GM12878 (cell line): ENCODE data around the gene EIF4EBP2. TPM values are rescaled to one million over a fixed set of nuclear protein-coding genes. Genes with fewer than 3 reads are reported as not detected.

Experiments
- ATAC-seq: fragments of 200-7000 bp; cut with Tn5 transposase; 3 replicates; pipeline ENCODE4 v1.9.1; 2020; ENCODE audit warnings: mild to moderate bottlenecking, moderate library complexity
- BruUV-seq: library from RNA; stranded (reverse); fragments of 400-500 nt; replicated peaks from 2 replicates; lab custom pipeline; 2021; lab: Mats Ljungman, UMichigan
- CTCF ChIA-PET: fragments of 300-600 bp; sonication (Branson Sonifier 250); formaldehyde crosslinking; extraction: SDS; loops from one replicate; lab custom pipeline; 2021; ENCODE audit warnings: inconsistent platforms; lab: Yijun Ruan, JAX
- POLR2A ChIA-PET: fragments of 350-600 bp; formaldehyde crosslinking; extraction: SDS; loops from one replicate; lab custom pipeline; 2021; ENCODE audit warnings: inconsistent platforms; lab: Charles Lee
- RAD21 ChIA-PET: fragments of 300-600 bp; sonication (Branson Sonifier 250); formaldehyde crosslinking; loops from one replicate; lab custom pipeline; 2023; ENCODE audit warnings: antibody characterized with exemption; ENCODE audit not compliant: unreplicated experiment; lab: Charles Lee
- SMC1A ChIA-PET: fragments of 300-600 bp; sonication (Branson Sonifier 250); formaldehyde crosslinking; loops from one replicate; lab custom pipeline; 2023; ENCODE audit not compliant: unreplicated experiment, uncharacterized antibody; lab: Charles Lee
- DNase-seq: peaks from one replicate; pipeline ENCODE4 v3.0.0-alpha.2; 2011; ENCODE audit warnings: low read depth, low spot score
- FAIRE-seq: peaks from 3 replicates; lab custom pipeline; 2011; peaks lifted over from hg19 to GRCh38; lab: Jason Lieb, UNC
- H2AFZ ChIP-seq: 2 replicates; pipeline ENCODE4 v1.6.0; 2011; ENCODE audit warnings: low read depth, low read length, control low read depth; ENCODE audit not compliant: control insufficient read depth
- H3K27ac ChIP-seq: 2 replicates; pipeline ENCODE4 v1.5.1; 2011; ENCODE audit warnings: control low read depth; ENCODE audit not compliant: control insufficient read depth, insufficient read depth
- H3K27me3 ChIP-seq, 2 experiments: replicated peaks in 1 of 2; 2 replicates each; pipeline versions ENCODE4 v1.6.0 to v1.6.1; 2011; ENCODE audit warnings: low read length in 1 of 2; ENCODE audit not compliant: control insufficient read depth in 2 of 2, insufficient read depth in 2 of 2
- H3K36me3 ChIP-seq, 2 experiments: 2 replicates each; pipeline ENCODE4 v1.5.1; 2011; ENCODE audit warnings: low read length in 1 of 2; ENCODE audit not compliant: control insufficient read depth in 2 of 2, insufficient read depth in 2 of 2
- H3K4me1 ChIP-seq: 2 replicates; pipeline ENCODE4 v1.6.1; 2011; ENCODE audit warnings: mild to moderate bottlenecking, low read length, moderate library complexity, mixed read lengths; ENCODE audit not compliant: control insufficient read depth, insufficient read depth
- H3K4me2 ChIP-seq: 2 replicates; pipeline ENCODE4 v1.6.0; 2011; ENCODE audit warnings: control low read depth; ENCODE audit not compliant: control insufficient read depth, insufficient read depth
- H3K4me3 ChIP-seq: fragments of 200-600 bp; sonication (generic); 2 replicates; pipeline ENCODE4 v1.5.1; 2016
- H3K79me2 ChIP-seq: 2 replicates; pipeline ENCODE4 v1.6.0; 2011; ENCODE audit warnings: low read length; ENCODE audit not compliant: control insufficient read depth, insufficient read depth
- H3K9ac ChIP-seq: 2 replicates; pipeline ENCODE4 v1.8.0; 2011; ENCODE audit warnings: low read length, control low read depth, mixed read lengths; ENCODE audit not compliant: control insufficient read depth, insufficient read depth
- H3K9me3 ChIP-seq: replicated peaks from 3 replicates; pipeline ENCODE4 v1.5.1; 2011; ENCODE audit warnings: mild to moderate bottlenecking, low read length; ENCODE audit not compliant: control insufficient read depth, insufficient read depth
- H4K20me1 ChIP-seq: 2 replicates; pipeline ENCODE4 v1.6.0; 2011; ENCODE audit not compliant: control insufficient read depth, insufficient read depth
- CBX5 ChIP-seq: sonication (generic); IDR thresholded peaks from 2 replicates; pipeline ENCODE4 v1.6.1; 2016; ENCODE audit warnings: low read depth, moderate library complexity, mild to moderate bottlenecking, inconsistent platforms
- HDGF ChIP-seq: fragments of 450-650 bp; IDR thresholded peaks from 2 replicates; pipeline ENCODE4 v1.6.1; 2016; ENCODE audit warnings: antibody characterized with exemption
- HSF1 ChIP-seq: fragments of 150-350 bp; IDR thresholded peaks from 2 replicates; pipeline ENCODE4 v1.6.1; 2014; ENCODE audit warnings: mild to moderate bottlenecking, low read depth, low read length
- JUNB ChIP-seq: IDR thresholded peaks from 2 replicates; pipeline ENCODE4 v1.6.1; 2016; ENCODE audit warnings: antibody characterized with exemption, mild to moderate bottlenecking
- KDM1A ChIP-seq: fragments of 200-600 bp; sonication (generic); IDR thresholded peaks from 2 replicates; pipeline ENCODE4 v1.6.1; 2016; ENCODE audit warnings: borderline replicate concordance
- MTA3 ChIP-seq: IDR thresholded peaks from 2 replicates; pipeline ENCODE4 v1.6.1; 2012; ENCODE audit warnings: low read length, inconsistent platforms, borderline replicate concordance
- PBX3 ChIP-seq: IDR thresholded peaks from 2 replicates; pipeline ENCODE4 v1.6.1; 2011; ENCODE audit warnings: mild to moderate bottlenecking, low read depth, low read length, moderate library complexity; ENCODE audit not compliant: insufficient replicate concordance
- WGBS: methylation state at CpG from one replicate; pipeline ENCODE4 v1.1.6; 2016; ENCODE audit warnings: low lambda C conversion rate; ENCODE audit not compliant: insufficient replicate concordance, insufficient coverage; ENCODE audit errors: missing lambda C conversion rate; 5-methylcytosine and 5-hydroxymethylcytosine counted together
- in situ Hi-C: fragments of 300-500 bp; cut with MboI; formaldehyde crosslinking; loops from 9 replicates; pipeline ENCODE4 v1.14.3; 2018; ENCODE audit warnings: mixed read lengths
- intact Hi-C: fragments of 100-400 bp; cut with micrococcal nuclease; formaldehyde crosslinking; loops from one replicate; pipeline ENCODE4 v1.14.2; 2022; ENCODE audit not compliant: unreplicated experiment
- polyA plus RNA-seq, 11 experiments: library from polyadenylated mRNA; depleted of rRNA in 4 of 11; unstranded in 6 of 11; stranded (reverse) in 5 of 11; fragments of >200 nt; fragmentation: Nextera tagmentation in 4 of 11; fragmentation: Illumina TruSeq in 1 of 11; extraction: Ambion mirVana in 4 of 11; extraction: Trizol in 1 of 11; gene quantifications; 1 replicate in 1 of 11; 2 replicates in 10 of 11; pipeline versions ENCODE4 v1.2.1 to v1.2.3, GENCODE V29; 2011 to 2016; ENCODE audit warnings: inconsistent platforms in 2 of 11, missing spikeins in 2 of 11, low read depth in 1 of 11
- total RNA-seq, 4 experiments: library from RNA; depleted of rRNA in 3 of 4; stranded (reverse); fragments of >200 nt in 3 of 4; fragmentation: Illumina TruSeq in 1 of 4; extraction: Trizol in 1 of 4; gene quantifications; 2 replicates each; pipeline versions ENCODE4 v1.2.1 to v1.2.3, GENCODE V29; 2013 to 2021

EIF4EBP2 gene
- total and polyA plus RNA-seq, 10 of the 15 experiments (the other 5 are each of a cell fraction or from before 2014, with no cell fraction given) = 14.4 to 51.3 (median 28.9) TPM

- ChIA-PET SMC1A (interaction anchor here (0.6 to 10.4 kb wide), 18 partner anchors 9 to 404 kb away, joined by 3 to 408 read pairs (median 8); partner anchors contain the start of gene TYSND1), POLR2A (interaction anchor here (1.1 to 3.3 kb wide), 7 partner anchors 11 to 193 kb away, joined by 5 to 14 read pairs (median 6); partner anchors contain the start of gene SAR1A)
- Histone ChIP-seq H3K27me3 (no peaks in the 10 kb centered on the region), H4K20me1 (no peaks in the 10 kb centered on the region), H3K9ac (no peak overlapping the region), H3K4me1 (peaks cover 25% of the 10 kb centered on the region), H3K4me3 (no peak overlapping the region)
- FAIRE-seq = no peak
- TF ChIP-seq JUNB (no peak), HDGF (no peak), CBX5 (no peak), HSF1 (no peak), PBX3 (no peak), KDM1A (no peak), MTA3 (no peak)
- TF ChIP-seq, all 136 proteins: peak for 0
- WGBS = 0% methylated on average over 1 of the region's 1 CpG
- ChIA-PET CTCF (interaction anchor here (0.6 to 26.0 kb wide), 20 partner anchors 9 to 320 kb away, joined by 3 to 756 read pairs (median 10); partner anchors contain the start of genes EIF4EBP2, PALD1, PPA1 and TYSND1), RAD21 (interaction anchor here (0.6 to 19.9 kb wide), 18 partner anchors 9 to 248 kb away, joined by 3 to 675 read pairs (median 11); partner anchors contain the start of genes PPA1, SAR1A and TYSND1)
- DNase-seq (no peak), ATAC-seq (no peak)
- in situ Hi-C loops = no loop called here
- H3K36me3 ChIP-seq = peaks cover 0 to 1% of the 10 kb centered on the region in 2 experiments; a peak in 1 of 4 replicates
- no TSS peak for BruUV-seq
- H2AFZ ChIP-seq = no peak overlapping the region
- no peaks in the 10 kb centered on the region; the same call in 2 of the 3 replicates for H3K9me3 ChIP-seq
- H3K79me2 ChIP-seq = peaks cover 10% of the 10 kb centered on the region
- H3K27ac ChIP-seq = peak overlapping the region; percentile 69
- intact Hi-C loops = no loop called here
- no peak overlapping the region for H3K4me2 ChIP-seq
Measured at GRCh38 chr10:70363292-70363691, 40.7 kb upstream of the EIF4EBP2 start.
